ENCODE results near the gene SPEF2. TPM values are rescaled to one million over a fixed set of nuclear protein-coding genes. Genes with fewer than 3 reads are reported as not detected.

SPEF2 gene
- total and polyA plus RNA-seq, 5 donors from 2014 or later = 0.75 to 4.4 (median 1.5) TPM

DNA sequence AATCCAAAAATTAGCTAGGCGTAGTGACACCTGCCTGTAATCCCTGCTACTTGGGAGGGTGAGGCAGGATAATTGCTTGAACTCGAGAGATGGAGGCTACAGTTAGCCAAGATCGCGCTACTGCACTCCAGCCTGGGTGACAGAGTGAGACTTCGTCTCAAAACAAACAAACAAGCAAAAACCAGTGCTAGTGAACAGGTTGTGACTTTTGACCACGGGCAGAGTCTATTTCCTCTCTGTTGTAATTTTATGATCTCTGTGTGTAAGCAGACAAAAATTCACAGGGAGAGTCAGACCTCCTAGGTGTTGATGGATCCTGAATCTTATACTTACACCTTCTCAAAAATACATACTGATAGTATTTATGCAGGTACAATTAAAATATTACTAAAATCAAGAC, 65.8 kb downstream of the SPEF2 start:
- no peaks in the 10 kb centered on the region for H3K36me3 ChIP-seq (ENCODE audit: control insufficient read depth, insufficient read depth, low read length)
- no peak overlapping the region for H3K27ac ChIP-seq (ENCODE audit: insufficient read depth, low read length, poor library complexity, severe bottlenecking)
- H3K4me1 Mint-ChIP-seq = peaks cover 0 to 9% (median 2%) of the 10 kb centered on the region in 4 donors
- no peaks in the 10 kb centered on the region for H3K9me3 ChIP-seq (ENCODE audit: control insufficient read depth in 2 of 2, low read length in 2 of 2)
- no peaks in the 10 kb centered on the region for H3K27me3 Mint-ChIP-seq
- H3K4me3 Mint-ChIP-seq = no peak overlapping the region
- peaks cover 7% of the 10 kb centered on the region for H3K36me3 Mint-ChIP-seq
- ATAC-seq (ENCODE audit: low read depth in 2 of 2) (no peak), DNase-seq (no peak)
- H3K4me3 ChIP-seq (ENCODE audit: low read depth, low read length) = no peak overlapping the region
- no peak overlapping the region for H3K27ac Mint-ChIP-seq
- H3K9me3 Mint-ChIP-seq = peaks cover 0 to 2% (median 0%) of the 10 kb centered on the region in 7 donors
- H3K4me1 ChIP-seq (ENCODE audit: control insufficient read depth, insufficient read depth, low read length, poor library complexity, severe bottlenecking) = no peaks in the 10 kb centered on the region
- no peaks in the 10 kb centered on the region for H3K27me3 ChIP-seq (ENCODE audit: control insufficient read depth, insufficient read depth, low read length)

DNA sequence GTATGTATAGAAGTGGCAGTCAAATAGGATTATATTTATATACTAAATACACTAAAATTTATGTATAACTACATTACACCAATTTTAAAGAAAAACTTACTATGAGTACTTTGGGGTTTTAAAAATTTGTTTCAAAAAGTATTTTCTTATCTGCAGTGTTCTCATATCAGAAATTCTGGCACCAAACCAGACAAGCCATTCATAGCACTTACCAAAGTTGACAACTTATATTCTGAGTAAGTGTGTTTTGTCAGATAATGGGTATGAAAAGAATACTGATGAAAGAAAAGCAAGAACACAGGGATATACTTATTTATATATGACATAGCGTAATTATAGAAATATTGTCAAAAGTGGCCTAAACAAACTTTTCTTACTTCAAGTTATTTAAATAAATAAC, 67.5 kb downstream of the SPEF2 start:
- H3K27ac Mint-ChIP-seq = no peak overlapping the region

DNA sequence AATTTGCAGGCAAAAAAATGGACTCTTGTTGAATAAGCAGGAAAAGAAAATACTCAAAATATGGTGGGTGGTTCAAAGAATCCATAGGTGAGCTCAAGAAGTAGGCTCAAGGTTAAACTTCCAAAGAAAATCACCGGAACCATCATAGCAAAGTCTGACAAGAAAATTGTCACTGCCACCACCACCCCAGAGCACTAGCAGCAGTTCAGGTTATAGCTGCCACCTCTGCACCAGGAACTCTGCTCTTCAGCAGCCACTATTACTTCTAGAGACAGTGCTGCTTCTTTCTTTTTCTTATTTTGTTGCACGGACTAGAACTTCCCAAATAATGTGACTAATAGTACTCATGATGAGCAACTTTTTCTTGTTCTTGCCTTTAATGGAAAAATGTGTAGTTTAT, 70.3 kb downstream of the SPEF2 start:
- Mint-ChIP-seq H3K4me3 (no peak overlapping the region), H3K4me1 (no peaks in the 10 kb centered on the region), H3K9me3 (peaks cover 0 to 3% (median 0%) of the 10 kb centered on the region in 7 donors), H3K27ac (no peak overlapping the region), H3K27me3 (no peaks in the 10 kb centered on the region), H3K36me3 (peaks cover 6% of the 10 kb centered on the region)
- no peaks in the 10 kb centered on the region for H3K9me3 ChIP-seq (ENCODE audit: control insufficient read depth in 2 of 2, low read length in 2 of 2)
- no peak overlapping the region for H3K4me3 ChIP-seq (ENCODE audit: low read depth, low read length)
- H3K27me3 ChIP-seq (ENCODE audit: control insufficient read depth, insufficient read depth, low read length) = no peaks in the 10 kb centered on the region
- no peak for DNase-seq
- no peaks in the 10 kb centered on the region for H3K36me3 ChIP-seq (ENCODE audit: control insufficient read depth, insufficient read depth, low read length)
- H3K4me1 ChIP-seq (ENCODE audit: control insufficient read depth, insufficient read depth, low read length, poor library complexity, severe bottlenecking) = no peaks in the 10 kb centered on the region
- ATAC-seq (ENCODE audit: low read depth in 2 of 2) = no peak
- no peak overlapping the region for H3K27ac ChIP-seq (ENCODE audit: insufficient read depth, low read length, poor library complexity, severe bottlenecking)

More for the DNA sequence above, 67.5 kb downstream of the SPEF2 start:
- peaks cover 0 to 2% (median 0%) of the 10 kb centered on the region in 7 donors for H3K9me3 Mint-ChIP-seq
- H3K36me3 Mint-ChIP-seq = peaks cover 7% of the 10 kb centered on the region
- no peaks in the 10 kb centered on the region for H3K27me3 Mint-ChIP-seq
- H3K4me1 Mint-ChIP-seq = peaks cover 0 to 3% (median 0%) of the 10 kb centered on the region in 4 donors
- Histone ChIP-seq H3K9me3 (ENCODE audit: control insufficient read depth in 2 of 2, low read length in 2 of 2) (no peaks in the 10 kb centered on the region), H3K36me3 (ENCODE audit: control insufficient read depth, insufficient read depth, low read length) (no peaks in the 10 kb centered on the region), H3K4me1 (ENCODE audit: control insufficient read depth, insufficient read depth, low read length, poor library complexity, severe bottlenecking) (no peaks in the 10 kb centered on the region), H3K27me3 (ENCODE audit: control insufficient read depth, insufficient read depth, low read length) (no peaks in the 10 kb centered on the region), H3K4me3 (ENCODE audit: low read depth, low read length) (no peak overlapping the region), H3K27ac (ENCODE audit: insufficient read depth, low read length, poor library complexity, severe bottlenecking) (no peak overlapping the region)
- no peak overlapping the region for H3K4me3 Mint-ChIP-seq
- ATAC-seq (ENCODE audit: low read depth in 2 of 2) (no peak), DNase-seq (no peak)

DNA sequence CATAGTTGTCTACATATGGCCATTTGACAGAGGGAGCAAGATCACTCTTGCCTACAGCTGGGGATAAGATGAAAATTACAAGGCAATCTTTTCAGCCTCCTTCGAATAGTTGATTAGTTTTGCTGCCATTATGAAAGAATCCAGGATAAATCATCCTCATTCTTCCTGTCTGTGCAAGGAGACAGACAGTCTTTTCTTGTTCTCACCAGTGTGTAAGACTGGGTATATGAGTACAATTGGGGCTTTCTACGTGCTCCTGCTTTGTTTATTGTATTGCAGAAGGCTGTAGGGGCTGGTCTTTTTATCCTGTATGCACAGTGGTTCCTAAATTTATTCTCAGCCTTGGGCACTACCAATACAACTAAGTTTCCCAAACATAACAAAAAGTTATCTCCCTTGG, 76.8 kb downstream of the SPEF2 start:
- Histone ChIP-seq H3K27ac (ENCODE audit: insufficient read depth, low read length, poor library complexity, severe bottlenecking) (no peak overlapping the region), H3K9me3 (ENCODE audit: control insufficient read depth in 2 of 2, low read length in 2 of 2) (no peaks in the 10 kb centered on the region), H3K4me3 (ENCODE audit: low read depth, low read length) (no peak overlapping the region), H3K4me1 (ENCODE audit: control insufficient read depth, insufficient read depth, low read length, poor library complexity, severe bottlenecking) (no peaks in the 10 kb centered on the region), H3K27me3 (ENCODE audit: control insufficient read depth, insufficient read depth, low read length) (no peaks in the 10 kb centered on the region), H3K36me3 (ENCODE audit: control insufficient read depth, insufficient read depth, low read length) (no peaks in the 10 kb centered on the region)
- Mint-ChIP-seq H3K27ac (no peak overlapping the region), H3K9me3 (peaks cover 0 to 3% (median 0%) of the 10 kb centered on the region in 7 donors), H3K4me1 (peaks cover 0 to 2% (median 0%) of the 10 kb centered on the region in 4 donors), H3K27me3 (no peaks in the 10 kb centered on the region), H3K36me3 (peaks cover 14% of the 10 kb centered on the region), H3K4me3 (no peak overlapping the region)
- ATAC-seq (ENCODE audit: low read depth in 2 of 2) (no peak), DNase-seq (no peak)

DNA sequence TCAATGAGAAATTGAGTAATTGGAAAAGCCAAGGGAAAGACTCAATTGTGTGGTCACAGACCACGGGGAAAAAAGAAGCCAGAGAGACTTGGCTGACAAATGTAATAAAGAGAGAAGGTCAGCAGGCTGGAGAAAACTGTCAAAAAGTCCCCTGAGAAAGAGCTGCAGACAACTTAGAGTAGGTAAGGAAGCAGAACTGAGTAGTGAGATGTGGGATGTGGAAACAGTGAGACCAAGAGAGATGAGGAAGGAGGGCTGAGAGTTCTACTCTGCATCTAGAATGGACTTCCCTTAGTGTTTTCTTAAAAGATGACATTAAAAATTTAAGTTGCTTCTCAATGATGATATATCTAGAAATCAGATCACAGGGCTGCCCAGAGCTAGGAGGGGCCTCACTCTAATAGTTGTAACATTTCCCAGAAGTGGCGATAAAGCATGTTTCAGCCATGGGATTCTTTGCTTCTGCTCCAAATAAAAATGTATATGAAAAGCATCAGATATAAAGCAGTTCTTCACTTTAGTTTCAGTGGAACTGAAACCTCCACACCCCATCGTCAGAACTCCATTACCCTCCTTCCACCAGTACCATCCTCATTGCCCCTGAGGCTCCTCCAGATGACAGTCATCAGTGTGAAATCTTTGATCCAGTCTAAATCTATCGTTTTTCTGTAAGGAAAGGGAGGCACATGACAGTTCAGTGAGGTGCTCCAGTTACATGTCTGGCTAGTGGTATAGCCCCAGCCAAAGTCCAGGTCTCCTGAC, 80.6 kb downstream of the SPEF2 start:
- Mint-ChIP-seq H3K9me3 (peaks cover 0 to 1% (median 0%) of the 10 kb centered on the region in 7 donors), H3K36me3 (peaks cover 12% of the 10 kb centered on the region), H3K4me3 (peak overlapping the region in 1 of 4 donors; percentile 68), H3K4me1 (peaks cover 0 to 2% (median 0%) of the 10 kb centered on the region in 4 donors), H3K27me3 (no peaks in the 10 kb centered on the region), H3K27ac (no peak overlapping the region)
- no peak overlapping the region for H3K4me3 ChIP-seq (ENCODE audit: low read depth, low read length)
- H3K27ac ChIP-seq (ENCODE audit: insufficient read depth, low read length, poor library complexity, severe bottlenecking) = no peak overlapping the region
- H3K36me3 ChIP-seq (ENCODE audit: control insufficient read depth, insufficient read depth, low read length) = no peaks in the 10 kb centered on the region
- no peaks in the 10 kb centered on the region for H3K27me3 ChIP-seq (ENCODE audit: control insufficient read depth, insufficient read depth, low read length)
- H3K9me3 ChIP-seq (ENCODE audit: control insufficient read depth in 2 of 2, low read length in 2 of 2) = no peaks in the 10 kb centered on the region
- no peaks in the 10 kb centered on the region for H3K4me1 ChIP-seq (ENCODE audit: control insufficient read depth, insufficient read depth, low read length, poor library complexity, severe bottlenecking)
- ATAC-seq (ENCODE audit: low read depth in 2 of 2) = no peak
- DNase-seq = no peak

DNA sequence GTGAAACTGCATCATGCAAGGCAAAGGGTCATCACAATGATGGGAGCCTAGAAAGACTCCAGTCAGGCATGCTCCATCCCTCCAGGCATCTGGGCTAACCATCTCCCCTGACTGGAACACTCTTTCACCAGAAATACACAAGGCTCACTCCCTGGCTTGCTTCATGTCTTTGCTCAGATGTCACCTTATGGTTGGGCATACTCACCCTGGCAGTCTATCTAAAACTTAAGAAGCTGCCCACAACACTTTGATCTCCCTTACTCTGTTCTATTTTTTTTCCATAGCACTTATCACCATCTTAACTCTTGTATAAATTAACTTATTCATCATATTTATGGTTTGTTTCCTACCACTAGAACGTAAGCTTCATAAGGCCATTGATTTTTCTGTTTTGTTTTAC, 90.0 kb downstream of the SPEF2 start:
- Histone ChIP-seq H3K4me1 (ENCODE audit: control insufficient read depth, insufficient read depth, low read length, poor library complexity, severe bottlenecking) (no peaks in the 10 kb centered on the region), H3K36me3 (ENCODE audit: control insufficient read depth, insufficient read depth, low read length) (no peaks in the 10 kb centered on the region), H3K27me3 (ENCODE audit: control insufficient read depth, insufficient read depth, low read length) (no peaks in the 10 kb centered on the region), H3K9me3 (ENCODE audit: control insufficient read depth in 2 of 2, low read length in 2 of 2) (no peaks in the 10 kb centered on the region), H3K4me3 (ENCODE audit: low read depth, low read length) (no peak overlapping the region), H3K27ac (ENCODE audit: insufficient read depth, low read length, poor library complexity, severe bottlenecking) (no peak overlapping the region)
- Mint-ChIP-seq H3K9me3 (peaks cover 0 to 4% (median 0%) of the 10 kb centered on the region in 7 donors), H3K4me1 (peaks cover 0 to 2% (median 0%) of the 10 kb centered on the region in 4 donors), H3K4me3 (no peak overlapping the region), H3K36me3 (peaks cover 6% of the 10 kb centered on the region), H3K27me3 (no peaks in the 10 kb centered on the region), H3K27ac (no peak overlapping the region)
- DNase-seq (no peak), ATAC-seq (ENCODE audit: low read depth in 2 of 2) (no peak)

DNA sequence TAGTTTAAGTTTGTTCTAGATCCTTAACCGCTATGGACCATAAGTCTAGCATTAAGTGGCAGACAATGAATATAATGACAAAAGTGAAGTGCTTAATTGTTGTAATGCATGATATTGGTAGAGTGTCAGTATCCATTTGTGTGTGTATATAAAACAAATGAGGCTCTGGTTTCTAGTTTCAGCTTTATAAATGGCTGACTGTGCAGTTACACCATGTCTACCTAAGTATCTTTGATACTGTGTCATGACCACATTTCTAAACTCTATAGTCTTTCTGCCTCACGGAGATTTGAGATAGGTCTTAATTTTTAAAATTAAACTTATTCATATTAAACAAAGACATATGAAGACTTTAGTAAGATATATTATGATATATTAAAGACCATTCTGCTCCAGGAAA, 92.0 kb downstream of the SPEF2 start:
- Histone ChIP-seq H3K27ac (ENCODE audit: insufficient read depth, low read length, poor library complexity, severe bottlenecking) (no peak overlapping the region), H3K9me3 (ENCODE audit: control insufficient read depth in 2 of 2, low read length in 2 of 2) (no peaks in the 10 kb centered on the region), H3K36me3 (ENCODE audit: control insufficient read depth, insufficient read depth, low read length) (no peaks in the 10 kb centered on the region), H3K27me3 (ENCODE audit: control insufficient read depth, insufficient read depth, low read length) (no peaks in the 10 kb centered on the region), H3K4me3 (ENCODE audit: low read depth, low read length) (no peak overlapping the region), H3K4me1 (ENCODE audit: control insufficient read depth, insufficient read depth, low read length, poor library complexity, severe bottlenecking) (no peaks in the 10 kb centered on the region)
- peaks cover 0 to 4% (median 0%) of the 10 kb centered on the region in 7 donors for H3K9me3 Mint-ChIP-seq
- ATAC-seq (ENCODE audit: low read depth in 2 of 2) = no peak
- peaks cover 6% of the 10 kb centered on the region for H3K36me3 Mint-ChIP-seq
- H3K4me3 Mint-ChIP-seq = no peak overlapping the region
- H3K27ac Mint-ChIP-seq = no peak overlapping the region
- peaks cover 0 to 2% (median 0%) of the 10 kb centered on the region in 4 donors for H3K4me1 Mint-ChIP-seq
- DNase-seq = no peak
- H3K27me3 Mint-ChIP-seq = no peaks in the 10 kb centered on the region

DNA sequence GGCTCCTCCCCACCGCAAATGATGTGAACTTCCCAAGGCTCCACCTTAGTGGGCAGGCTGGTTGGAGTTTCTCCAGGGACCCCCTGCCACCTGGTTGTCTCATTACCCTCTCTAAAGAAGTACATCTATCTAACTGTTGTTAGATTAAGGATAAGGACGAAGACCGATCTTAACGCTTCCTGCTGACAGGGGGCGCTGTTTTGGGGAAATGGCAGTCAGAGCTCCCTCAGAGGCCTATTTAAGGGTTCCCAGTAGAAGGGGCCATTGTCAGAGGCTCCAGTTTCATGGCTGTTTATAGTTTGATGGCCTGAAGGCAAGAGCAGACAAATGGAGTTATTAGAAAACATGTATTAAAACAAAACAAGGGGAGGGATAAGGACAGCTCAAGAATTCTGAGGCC, 100.1 kb downstream of the SPEF2 start:
- ATAC-seq (ENCODE audit: low read depth in 2 of 2) = no peak
- no peaks in the 10 kb centered on the region for H3K36me3 ChIP-seq (ENCODE audit: control insufficient read depth, insufficient read depth, low read length)
- Mint-ChIP-seq H3K9me3 (peaks cover 0 to 7% (median 0%) of the 10 kb centered on the region in 7 donors), H3K4me1 (no peaks in the 10 kb centered on the region), H3K27me3 (peaks cover 9% of the 10 kb centered on the region), H3K27ac (peak overlapping the region in 1 of 3 donors; percentile 41), H3K36me3 (no peaks in the 10 kb centered on the region), H3K4me3 (no peak overlapping the region)
- H3K4me3 ChIP-seq (ENCODE audit: low read depth, low read length) = no peak overlapping the region
- peaks cover 0 to 1% of the 10 kb centered on the region in 2 experiments for H3K9me3 ChIP-seq (ENCODE audit: control insufficient read depth in 2 of 2, low read length in 2 of 2)
- no peaks in the 10 kb centered on the region for H3K27me3 ChIP-seq (ENCODE audit: control insufficient read depth, insufficient read depth, low read length)
- no peaks in the 10 kb centered on the region for H3K4me1 ChIP-seq (ENCODE audit: control insufficient read depth, insufficient read depth, low read length, poor library complexity, severe bottlenecking)
- DNase-seq = no peak
- H3K27ac ChIP-seq (ENCODE audit: insufficient read depth, low read length, poor library complexity, severe bottlenecking) = no peak overlapping the region

Data from CD4-positive, CD25-positive, alpha-beta regulatory T cell (primary cell).